SJSA1 (cell line): ENCODE data around the gene CEACAM21. TPM values are rescaled to one million over a fixed set of nuclear protein-coding genes. Genes with fewer than 3 reads are reported as not detected.
"Not testable (repeated sequence)": the region's sequence is repeated elsewhere in the genome, so short reads cannot be mapped to it uniquely, and the experiment has no call there.

Experiments
- DNase-seq, 2 experiments: peaks; one replicate each; pipeline ENCODE4 v3.0.0-alpha.2; 2015 to 2020; ENCODE audit warnings: low spot score in 2 of 2, low read depth in 1 of 2
- H3K27ac ChIP-seq: fragments of 250-450 bp; sonication (Bioruptor Pico); 2 replicates; pipeline ENCODE4 v1.5.1; 2020; ENCODE audit warnings: mild to moderate bottlenecking, moderate library complexity
- H3K27me3 ChIP-seq: fragments of 250-450 bp; sonication (Bioruptor Pico); replicated peaks from 2 replicates; pipeline ENCODE4 v1.5.1; 2020; ENCODE audit warnings: mild to moderate bottlenecking, moderate library complexity
- H3K36me3 ChIP-seq: fragments of 250-450 bp; sonication (Bioruptor Pico); 2 replicates; pipeline ENCODE4 v1.5.1; 2020; ENCODE audit warnings: mild to moderate bottlenecking
- H3K4me1 ChIP-seq: fragments of 250-450 bp; sonication (Bioruptor Pico); replicated peaks from 2 replicates; pipeline ENCODE4 v1.6.1; 2021; ENCODE audit warnings: mild to moderate bottlenecking
- H3K4me3 ChIP-seq: fragments of 250-450 bp; sonication (Bioruptor Pico); 2 replicates; pipeline ENCODE4 v1.5.1; 2020; ENCODE audit warnings: mild to moderate bottlenecking
- H3K9me3 ChIP-seq: fragments of 250-450 bp; sonication (Bioruptor Pico); replicated peaks from 2 replicates; pipeline ENCODE4 v1.5.1; 2020; ENCODE audit warnings: mild to moderate bottlenecking
- total RNA-seq: library from RNA; depleted of rRNA; stranded (reverse); fragments of >200 nt; shearing (Covaris generic); gene quantifications from 2 replicates; pipeline ENCODE4 v1.2.3, GENCODE V29; 2014

CEACAM21 gene
- total RNA-seq, 1 experiment from 2014 or later = not detected

GRCh38 chr19:41554907-41555306 is 21.1 kb upstream of the CEACAM21 start:
- Histone ChIP-seq H3K4me3 (no peak overlapping the region), H3K27me3 (peaks cover 76% of the 10 kb centered on the region), H3K9me3 (no peaks in the 10 kb centered on the region), H3K36me3 (no peaks in the 10 kb centered on the region), H3K27ac (no peak overlapping the region), H3K4me1 (no peaks in the 10 kb centered on the region)
- no peak for DNase-seq

- Histone ChIP-seq H3K27ac (no peak overlapping the region), H3K9me3 (no peaks in the 10 kb centered on the region), H3K4me1 (no peaks in the 10 kb centered on the region), H3K4me3 (no peak overlapping the region), H3K36me3 (no peaks in the 10 kb centered on the region), H3K27me3 (peaks cover 76% of the 10 kb centered on the region)
- DNase-seq = no peak
These were observed 20.2 kb upstream of the CEACAM21 start for GRCh38 chr19:41555748-41556147.

- Histone ChIP-seq H3K27ac (no peak overlapping the region), H3K36me3 (no peaks in the 10 kb centered on the region), H3K9me3 (no peaks in the 10 kb centered on the region), H3K4me3 (no peak overlapping the region), H3K4me1 (peaks cover 4% of the 10 kb centered on the region; the same call in 1 of the 2 replicates), H3K27me3 (peaks cover 58% of the 10 kb centered on the region)
- DNase-seq = no peak
These were observed 12.0 kb upstream of the CEACAM21 start for GRCh38 chr19:41563854-41564514.

GRCh38 chr19:41564515-41565378 is 11.2 kb upstream of the CEACAM21 start:
- H3K4me1 ChIP-seq = peaks cover 4% of the 10 kb centered on the region; the same call in 1 of the 2 replicates
- H3K36me3 ChIP-seq = no peaks in the 10 kb centered on the region
- no peak for DNase-seq
- no peak overlapping the region for H3K4me3 ChIP-seq
- no peaks in the 10 kb centered on the region for H3K9me3 ChIP-seq
- peaks cover 56% of the 10 kb centered on the region for H3K27me3 ChIP-seq
- no peak overlapping the region for H3K27ac ChIP-seq

GRCh38 chr19:41565379-41565720 is 10.6 kb upstream of the CEACAM21 start:
- H3K4me3 ChIP-seq = no peak overlapping the region
- no peaks in the 10 kb centered on the region for H3K36me3 ChIP-seq
- H3K27ac ChIP-seq = no peak overlapping the region
- H3K9me3 ChIP-seq = no peaks in the 10 kb centered on the region
- peaks cover 51% of the 10 kb centered on the region for H3K27me3 ChIP-seq
- H3K4me1 ChIP-seq = peaks cover 4% of the 10 kb centered on the region; the same call in 1 of the 2 replicates
- no peak for DNase-seq

- H3K4me1 ChIP-seq = peaks cover 4% of the 10 kb centered on the region; the same call in 1 of the 2 replicates
- H3K4me3 ChIP-seq = no peak overlapping the region
- H3K36me3 ChIP-seq = no peaks in the 10 kb centered on the region
- no peak overlapping the region for H3K27ac ChIP-seq
- peaks cover 47% of the 10 kb centered on the region for H3K27me3 ChIP-seq
- no peaks in the 10 kb centered on the region for H3K9me3 ChIP-seq
- DNase-seq = no peak
These were observed 10.0 kb upstream of the CEACAM21 start for GRCh38 chr19:41566001-41566400.

- Histone ChIP-seq H3K4me1 (no peaks in the 10 kb centered on the region), H3K27me3 (peaks cover 32% of the 10 kb centered on the region), H3K9me3 (no peaks in the 10 kb centered on the region), H3K4me3 (no peak overlapping the region), H3K36me3 (no peaks in the 10 kb centered on the region), H3K27ac (no peak overlapping the region)
- no peak for DNase-seq
These were observed 6.3 kb upstream of the CEACAM21 start for GRCh38 chr19:41569481-41570150.

- Histone ChIP-seq H3K4me3 (no peak overlapping the region), H3K9me3 (no peaks in the 10 kb centered on the region), H3K4me1 (no peaks in the 10 kb centered on the region), H3K27ac (no peak overlapping the region), H3K36me3 (no peaks in the 10 kb centered on the region), H3K27me3 (peaks cover 31% of the 10 kb centered on the region)
- no peak for DNase-seq
These were observed 5.8 kb upstream of the CEACAM21 start for GRCh38 chr19:41570179-41570578.

GRCh38 chr19:41570639-41571112 is 5.3 kb upstream of the CEACAM21 start:
- no peaks in the 10 kb centered on the region for H3K9me3 ChIP-seq
- H3K36me3 ChIP-seq = no peaks in the 10 kb centered on the region
- no peak overlapping the region for H3K4me3 ChIP-seq
- H3K27me3 ChIP-seq = peaks cover 26% of the 10 kb centered on the region
- H3K27ac ChIP-seq = no peak overlapping the region
- DNase-seq = peak; percentile 44 to 72
- H3K4me1 ChIP-seq = no peaks in the 10 kb centered on the region

GRCh38 chr19:41577144-41577830 is 1.3 kb downstream of the CEACAM21 start:
- Histone ChIP-seq H3K36me3 (no peaks in the 10 kb centered on the region), H3K4me3 (no peak overlapping the region), H3K27me3 (peaks cover 6% of the 10 kb centered on the region), H3K4me1 (no peaks in the 10 kb centered on the region), H3K9me3 (peaks cover 1% of the 10 kb centered on the region), H3K27ac (no peak overlapping the region)
- no peak for DNase-seq

- no peaks in the 10 kb centered on the region for H3K4me1 ChIP-seq
These were observed 1.9 kb downstream of the CEACAM21 start for GRCh38 chr19:41577833-41578232.

GRCh38 chr19:41578886-41579285 is 2.9 kb downstream of the CEACAM21 start:
- Histone ChIP-seq H3K4me1 (no peaks in the 10 kb centered on the region), H3K27me3 (peaks cover 6% of the 10 kb centered on the region), H3K36me3 (no peaks in the 10 kb centered on the region), H3K4me3 (no peak overlapping the region), H3K27ac (no peak overlapping the region), H3K9me3 (peaks cover 9% of the 10 kb centered on the region)
- DNase-seq = no peak

More at GRCh38 chr19:41577833-41578232, 1.9 kb downstream of the CEACAM21 start:
- DNase-seq = no peak
- no peaks in the 10 kb centered on the region for H3K36me3 ChIP-seq
- H3K9me3 ChIP-seq = peaks cover 2% of the 10 kb centered on the region
- H3K4me3 ChIP-seq = no peak overlapping the region
- H3K27me3 ChIP-seq = peaks cover 6% of the 10 kb centered on the region
- no peak overlapping the region for H3K27ac ChIP-seq

- H3K4me3 ChIP-seq, H3K36me3 ChIP-seq: not testable (repeated sequence)
These were observed 5.1 kb downstream of the CEACAM21 start for GRCh38 chr19:41581068-41581467.

More at GRCh38 chr19:41581068-41581467, 5.1 kb downstream of the CEACAM21 start:
- not testable (repeated sequence) for H3K27me3 ChIP-seq, H3K4me1 ChIP-seq, H3K27ac ChIP-seq, DNase-seq, H3K9me3 ChIP-seq
